Prostate gland (tissue), 2 donors: ENCODE data around the gene BANP. TPM values are rescaled to one million over a fixed set of nuclear protein-coding genes. Genes with fewer than 3 reads are reported as not detected.

Experiments used
- DNase-seq: peaks from one replicate; pipeline ENCODE4 v3.0.0-alpha.2; 2019; ENCODE audit warnings: low spot score
- H3K27ac ChIP-seq, 2 donors: fragments of 200-600 bp; sonication (generic); 2 replicates each; pipeline ENCODE4 v1.5.1; 2017 to 2019
- H3K27me3 ChIP-seq: fragments of 200-600 bp; sonication (generic); replicated peaks from 2 replicates; pipeline ENCODE4 v1.5.1; 2019; ENCODE audit not compliant: insufficient read depth
- H3K36me3 ChIP-seq, 2 donors: fragments of 200-600 bp; sonication (generic); 1 replicate in 1 of 2; 2 replicates in 1 of 2; pipeline versions ENCODE4 v1.5.1 to v1.8.1; 2017 to 2019
- H3K4me1 ChIP-seq: fragments of 200-600 bp; sonication (generic); replicated peaks from 2 replicates; pipeline ENCODE4 v1.5.1; 2019
- H3K4me3 ChIP-seq, 2 donors: fragments of 200-600 bp; sonication (generic); 2 replicates each; pipeline ENCODE4 v1.5.1; 2017 to 2019
- H3K9me3 ChIP-seq: fragments of 200-600 bp; sonication (generic); 2 replicates; pipeline ENCODE4 v1.5.1; 2017
- POLR2A ChIP-seq: fragments of 450-650 bp; IDR thresholded peaks from one replicate; pipeline ENCODE4 v1.6.1; 2016; ENCODE audit warnings: antibody characterized with exemption, mild to moderate bottlenecking
- POLR2AphosphoS5 ChIP-seq: sonication (generic); formaldehyde crosslinking; IDR thresholded peaks from one replicate; pipeline ENCODE4 v1.6.1; 2017; ENCODE audit warnings: antibody characterized with exemption
- WGBS: methylation state at CpG from one replicate; pipeline ENCODE4 v1.1.5; 2018; 5-methylcytosine and 5-hydroxymethylcytosine counted together
- intact Hi-C: fragments of 100-400 bp; cut with DNase I; formaldehyde crosslinking; loops from one replicate; pipeline ENCODE4 v1.14.2; 2022
- total RNA-seq, 2 donors: library from RNA; depleted of rRNA; stranded (reverse); fragments of >200 nt; gene quantifications; one replicate each; pipeline ENCODE4 v1.1.0, GENCODE V29; 2016
- TF ChIP-seq, protein P1 (sequence below), 4 experiments: fragments of 200-600 bp in 2 of 4; fragments of 450-650 bp in 2 of 4; sonication (generic) in 2 of 4; IDR thresholded peaks; 1 replicate in 3 of 4; 2 replicates in 1 of 4; pipeline ENCODE4 v1.5.1; 2016 to 2019; ENCODE audit warnings: antibody characterized with exemption in 4 of 4, mild to moderate bottlenecking in 2 of 4, moderate library complexity in 2 of 4

Gene BANP
- total RNA-seq, 2 donors from 2014 or later = 32.2 to 47.3 TPM

- 88% methylated on average over 4 of the region's 4 CpGs for WGBS
- DNase-seq = no peak
- peaks cover 3 to 11% of the 10 kb centered on the region in 2 donors for H3K36me3 ChIP-seq
- H3K4me3 ChIP-seq = no peak overlapping the region
- intact Hi-C loops = no loop called here
- TF ChIP-seq POLR2AphosphoS5 (no peak), POLR2A (no peak)
- TF ChIP-seq, protein P1, sequence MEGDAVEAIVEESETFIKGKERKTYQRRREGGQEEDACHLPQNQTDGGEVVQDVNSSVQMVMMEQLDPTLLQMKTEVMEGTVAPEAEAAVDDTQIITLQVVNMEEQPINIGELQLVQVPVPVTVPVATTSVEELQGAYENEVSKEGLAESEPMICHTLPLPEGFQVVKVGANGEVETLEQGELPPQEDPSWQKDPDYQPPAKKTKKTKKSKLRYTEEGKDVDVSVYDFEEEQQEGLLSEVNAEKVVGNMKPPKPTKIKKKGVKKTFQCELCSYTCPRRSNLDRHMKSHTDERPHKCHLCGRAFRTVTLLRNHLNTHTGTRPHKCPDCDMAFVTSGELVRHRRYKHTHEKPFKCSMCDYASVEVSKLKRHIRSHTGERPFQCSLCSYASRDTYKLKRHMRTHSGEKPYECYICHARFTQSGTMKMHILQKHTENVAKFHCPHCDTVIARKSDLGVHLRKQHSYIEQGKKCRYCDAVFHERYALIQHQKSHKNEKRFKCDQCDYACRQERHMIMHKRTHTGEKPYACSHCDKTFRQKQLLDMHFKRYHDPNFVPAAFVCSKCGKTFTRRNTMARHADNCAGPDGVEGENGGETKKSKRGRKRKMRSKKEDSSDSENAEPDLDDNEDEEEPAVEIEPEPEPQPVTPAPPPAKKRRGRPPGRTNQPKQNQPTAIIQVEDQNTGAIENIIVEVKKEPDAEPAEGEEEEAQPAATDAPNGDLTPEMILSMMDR (IDR thresholded peaks at IDR 0.05) = no peak
- H3K27ac ChIP-seq = no peak overlapping the region
- H3K27me3 ChIP-seq = no peaks in the 10 kb centered on the region
- no peaks in the 10 kb centered on the region for H3K4me1 ChIP-seq
- no peaks in the 10 kb centered on the region for H3K9me3 ChIP-seq
These were observed 51.5 kb downstream of the BANP start for GRCh38 chr16:88002749-88003148.

GRCh38 chr16:88003316-88003715 lies 52.1 kb downstream of the BANP start:
- H3K4me3 ChIP-seq = no peak overlapping the region
- no peak for TF ChIP-seq POLR2A
- no peak for TF ChIP-seq POLR2AphosphoS5
- TF ChIP-seq, protein P1 (IDR thresholded peaks at IDR 0.05) = no peak
- H3K4me1 ChIP-seq = no peaks in the 10 kb centered on the region
- no peaks in the 10 kb centered on the region for H3K27me3 ChIP-seq
- intact Hi-C loops = no loop called here
- DNase-seq = no peak
- no peak overlapping the region for H3K27ac ChIP-seq
- no peaks in the 10 kb centered on the region for H3K9me3 ChIP-seq
- WGBS = 94% methylated on average over 6 of the region's 6 CpGs
- H3K36me3 ChIP-seq = peaks cover 3 to 11% of the 10 kb centered on the region in 2 donors

DNA sequence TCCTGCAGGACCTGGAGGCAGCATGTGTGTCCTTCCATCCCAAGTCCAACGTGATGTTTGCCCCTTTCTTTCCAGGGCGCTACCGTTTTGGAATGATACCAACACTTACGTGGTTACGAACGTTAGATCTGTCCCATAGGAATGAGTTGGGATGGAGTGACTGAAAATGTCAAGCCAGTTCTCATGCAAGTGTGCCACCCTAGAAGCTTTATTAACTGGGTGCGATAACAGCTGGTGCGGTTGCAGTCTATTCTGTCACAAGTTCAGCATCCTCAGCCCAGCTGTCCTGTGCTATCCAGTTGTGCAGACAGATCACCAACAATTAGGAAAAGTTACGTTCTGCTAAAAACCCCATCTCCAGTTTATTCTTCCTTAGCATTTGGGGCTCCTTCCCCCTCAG lies 52.5 kb downstream of the BANP start:
- WGBS = 83% methylated on average over 9 of the region's 9 CpGs
- H3K9me3 ChIP-seq = no peaks in the 10 kb centered on the region

GRCh38 chr16:88004391-88004790 lies 53.2 kb downstream of the BANP start:
- H3K27ac ChIP-seq = no peak overlapping the region
- H3K9me3 ChIP-seq = no peaks in the 10 kb centered on the region
- WGBS = 87% methylated on average over 16 of the region's 16 CpGs
- no peaks in the 10 kb centered on the region for H3K4me1 ChIP-seq
- peaks cover 3 to 11% of the 10 kb centered on the region in 2 donors for H3K36me3 ChIP-seq
- H3K4me3 ChIP-seq = no peak overlapping the region
- intact Hi-C loops = no loop called here
- H3K27me3 ChIP-seq = no peaks in the 10 kb centered on the region
- no peak for TF ChIP-seq POLR2AphosphoS5
- DNase-seq = no peak

More for the DNA sequence above, 52.5 kb downstream of the BANP start:
- Histone ChIP-seq H3K4me1 (no peaks in the 10 kb centered on the region), H3K27me3 (no peaks in the 10 kb centered on the region), H3K27ac (no peak overlapping the region), H3K36me3 (peaks cover 3 to 11% of the 10 kb centered on the region in 2 donors), H3K4me3 (no peak overlapping the region)
- TF ChIP-seq, protein P1 (IDR thresholded peaks at IDR 0.05) = no peak
- TF ChIP-seq POLR2AphosphoS5 (no peak), POLR2A (no peak)
- DNase-seq = no peak
- intact Hi-C loops = no loop called here

GRCh38 chr16:88005181-88005581 lies 53.9 kb downstream of the BANP start:
- TF ChIP-seq, protein P1 (IDR thresholded peaks at IDR 0.05) = no peak
- TF ChIP-seq POLR2A (no peak), POLR2AphosphoS5 (no peak)
- Histone ChIP-seq H3K4me3 (no peak overlapping the region), H3K27ac (no peak overlapping the region), H3K4me1 (no peaks in the 10 kb centered on the region), H3K36me3 (peaks cover 3 to 11% of the 10 kb centered on the region in 2 donors), H3K9me3 (no peaks in the 10 kb centered on the region), H3K27me3 (no peaks in the 10 kb centered on the region)
- 82% methylated on average over 9 of the region's 9 CpGs for WGBS
- intact Hi-C loops = no loop called here
- no peak for DNase-seq
